GM18858 (cell line): Measurements from ENCODE around the gene SHC2.
A peak's percentile ranks its signal among the peaks of the same experiment; 100 is the strongest.

Experiments
- ATAC-seq: cut with Tn5 transposase; IDR thresholded peaks from one replicate; pipeline ENCODE4 v1.9.1; 2021; ENCODE audit not compliant: unreplicated experiment

Gene SHC2

GRCh38 chr19:460877-461720 is at the start of gene SHC2:
SHC2 (minus strand) TSS chr19:461033; CDS start chr19:460996, 37 bp downstream.
- no peak for ATAC-seq

- no peak for ATAC-seq
Measured at GRCh38 chr19:508204-509150, 47.6 kb upstream of the SHC2 start.

GRCh38 chr19:507286-508203 is 46.7 kb upstream of the SHC2 start, which contains the start of gene TPGS1:
TPGS1 (plus strand) TSS chr19:507497; CDS start chr19:507507, 10 bp downstream.
- ATAC-seq: peak; percentile 31

GRCh38 chr19:506404-507285 is 45.8 kb upstream of the SHC2 start:
- peak; percentile 50 for ATAC-seq

- no peak for ATAC-seq
Measured at GRCh38 chr19:504616-505015, 43.8 kb upstream of the SHC2 start.

GRCh38 chr19:501646-502045 is 40.8 kb upstream of the SHC2 start:
- ATAC-seq: no peak

GRCh38 chr19:498977-499623 is 38.3 kb upstream of the SHC2 start:
- no peak for ATAC-seq

GRCh38 chr19:498511-498891 is 37.7 kb upstream of the SHC2 start:
- ATAC-seq: no peak

GRCh38 chr19:497869-498510 is 37.2 kb upstream of the SHC2 start:
- no peak for ATAC-seq

GRCh38 chr19:497491-497868 is 36.6 kb upstream of the SHC2 start:
- no peak for ATAC-seq

- ATAC-seq: no peak
Measured at GRCh38 chr19:496986-497385, 36.2 kb upstream of the SHC2 start.

GRCh38 chr19:496112-496665 is 35.4 kb upstream of the SHC2 start, which contains the start of gene MADCAM1:
MADCAM1 (plus strand) TSS chr19:496486; CDS start chr19:496500, 14 bp downstream.
- no peak for ATAC-seq

- ATAC-seq: no peak
Measured at GRCh38 chr19:495402-496111, 34.7 kb upstream of the SHC2 start.

GRCh38 chr19:495081-495401 is 34.2 kb upstream of the SHC2 start:
- no peak for ATAC-seq

- no peak for ATAC-seq
Measured at GRCh38 chr19:494171-495080, 33.6 kb upstream of the SHC2 start.

- no peak for ATAC-seq
Measured at GRCh38 chr19:493391-494170, 32.7 kb upstream of the SHC2 start.
